ENCODE measurements around the gene NEDD1.
A peak's percentile ranks its signal among the peaks of the same experiment; 100 is the strongest.

DNA sequence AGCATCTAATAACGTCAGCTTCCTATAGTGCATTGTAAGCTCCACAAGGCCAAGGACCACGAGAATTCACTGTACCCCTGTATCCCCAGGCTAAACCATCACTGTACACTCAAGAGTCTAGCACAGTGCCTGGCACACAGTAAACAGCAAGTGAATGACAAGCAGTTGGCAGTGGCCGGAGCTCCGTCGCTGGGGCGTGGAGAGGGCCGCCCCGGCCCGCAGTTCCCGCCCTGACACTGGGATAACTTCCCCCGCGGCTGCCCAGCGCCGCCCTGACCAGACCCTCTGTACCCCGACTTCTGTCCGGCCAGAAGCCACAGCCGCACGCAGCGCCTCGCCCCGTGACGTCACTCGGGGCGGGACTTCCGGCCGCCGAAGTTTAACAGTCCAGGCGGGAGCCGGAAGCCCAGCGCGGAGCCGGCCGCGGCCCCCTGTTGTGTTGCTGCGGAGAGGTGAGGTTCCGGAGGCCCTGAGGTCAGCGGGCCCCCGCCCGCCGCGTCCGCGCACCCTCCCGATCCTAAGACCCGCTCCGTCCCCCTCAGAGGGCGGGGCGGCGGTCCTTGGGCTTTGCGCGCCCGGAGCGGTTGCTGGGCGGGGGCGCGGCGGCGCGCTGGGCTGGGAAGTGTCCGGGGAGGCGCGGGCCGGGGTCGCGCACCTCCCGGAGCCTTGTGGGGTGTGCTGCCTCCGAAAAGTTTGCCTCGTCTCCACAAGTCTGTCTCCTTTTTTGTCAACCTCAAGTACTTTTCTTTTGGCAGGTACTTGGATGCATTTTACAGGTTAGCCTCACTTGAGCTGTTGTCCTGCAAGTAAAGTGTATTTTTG lies at the start of gene NEDD1:
- TF ChIP-seq POLR2A (IDR thresholded peaks at IDR 0.05; ENCODE audit: extremely low read depth, insufficient read length), result peak; percentile 77
- TF ChIP-seq CTCF (IDR thresholded peaks at IDR 0.05; ENCODE audit: low read depth, low read length), result no peak
- no peak for TF ChIP-seq MAX (IDR thresholded peaks at IDR 0.05; ENCODE audit: low read depth, low read length)
- peak; percentile 40; the same call in 1 of the 2 replicates for TF ChIP-seq MYC (IDR thresholded peaks at IDR 0.05; ENCODE audit: low read depth, low read length)

Data from NB4 (cell line).